ENCODE results near the gene AGPAT1. TPM values are rescaled to one million over a fixed set of nuclear protein-coding genes. Genes with fewer than 3 reads are reported as not detected.

AGPAT1 gene
- total RNA-seq, 4 donors from 2014 or later: 32.0 to 58.7 (median 42.0) TPM

DNA sequence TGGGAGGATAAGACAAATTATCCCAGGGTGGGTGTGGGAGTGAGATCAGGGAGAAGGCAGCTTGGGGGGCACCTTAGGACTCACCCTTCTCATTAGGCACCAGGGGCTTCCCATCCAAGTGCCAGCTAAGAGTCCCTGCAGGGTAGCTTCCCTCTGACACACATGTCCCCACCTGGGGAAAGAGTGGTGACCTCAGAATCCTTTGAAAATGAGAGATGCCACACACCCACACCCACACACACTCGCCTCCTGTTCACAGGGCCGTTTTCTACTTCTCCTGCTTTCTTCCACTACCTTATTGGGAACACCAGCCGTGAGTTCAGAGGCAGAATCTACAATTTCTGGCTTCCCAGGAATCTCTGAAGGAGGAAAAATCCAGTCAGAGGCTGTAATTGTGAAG is 7.1 kb upstream of the AGPAT1 start:
- DNase-seq (no peak), ATAC-seq (no peak)
- peak overlapping the region; percentile 62 to 99 (median 83) for H3K27ac ChIP-seq
- H3K9me3 ChIP-seq: no peaks in the 10 kb centered on the region
- no peak for TF ChIP-seq POLR2A (IDR thresholded peaks at IDR 0.05)
- no peak for TF ChIP-seq CTCF (IDR thresholded peaks at IDR 0.05 in 4 of 5, conservative IDR thresholded peaks at IDR 0.05 in 1 of 5)
- H3K27me3 ChIP-seq: no peaks in the 10 kb centered on the region
- in situ Hi-C loops (cut with MboI; ENCODE audit: low sequenced_read_pairs in 4 of 4) (loop anchor here in 3 of 4 donors (25.0 kb wide), 6 partner anchors 221 to 1571 kb away; partner anchors contain the start of genes BRD2 (in 3 of the 3), HLA-DMA (in 3 of the 3), APOM (in 2 of the 3) and BAG6 (in 2 of the 3)), intact Hi-C loops (cut with DNase I; ENCODE audit: low total_unique reads) (no loop called here)
- no peak overlapping the region for H3K4me3 ChIP-seq
- H3K4me1 ChIP-seq: peaks cover 31 to 51% of the 10 kb centered on the region in 2 donors
- peaks cover 0 to 24% of the 10 kb centered on the region in 2 donors for H3K36me3 ChIP-seq

GRCh38 chr6:32182555-32182981 is 6.7 kb upstream of the AGPAT1 start:
- H3K36me3 ChIP-seq: peaks cover 0 to 24% of the 10 kb centered on the region in 2 donors
- H3K27ac ChIP-seq: peak overlapping the region; percentile 62 to 99 (median 83)
- H3K4me3 ChIP-seq: no peak overlapping the region
- intact Hi-C loops (cut with DNase I; ENCODE audit: low total_unique reads) (no loop called here), in situ Hi-C loops (cut with MboI; ENCODE audit: low sequenced_read_pairs in 4 of 4) (loop anchor here in 3 of 4 donors (25.0 kb wide), 6 partner anchors 220 to 1570 kb away; partner anchors contain the start of genes BRD2 (in 3 of the 3), HLA-DMA (in 3 of the 3), APOM (in 2 of the 3) and BAG6 (in 2 of the 3))
- ATAC-seq (no peak), DNase-seq (no peak)
- H3K27me3 ChIP-seq: no peaks in the 10 kb centered on the region
- no peak for TF ChIP-seq CTCF (IDR thresholded peaks at IDR 0.05 in 4 of 5, conservative IDR thresholded peaks at IDR 0.05 in 1 of 5)
- TF ChIP-seq POLR2A (IDR thresholded peaks at IDR 0.05): no peak
- peaks cover 31 to 51% of the 10 kb centered on the region in 2 donors for H3K4me1 ChIP-seq
- no peaks in the 10 kb centered on the region for H3K9me3 ChIP-seq

GRCh38 chr6:32181915-32182529 is 6.1 kb upstream of the AGPAT1 start:
- Histone ChIP-seq H3K27me3 (no peaks in the 10 kb centered on the region), H3K27ac (peak overlapping the region; percentile 62 to 99 (median 83)), H3K9me3 (no peaks in the 10 kb centered on the region), H3K4me1 (peaks cover 32 to 54% of the 10 kb centered on the region in 2 donors), H3K4me3 (no peak overlapping the region), H3K36me3 (peaks cover 0 to 22% of the 10 kb centered on the region in 2 donors)
- in situ Hi-C loops (cut with MboI; ENCODE audit: low sequenced_read_pairs in 4 of 4): loop anchor here in 3 of 4 donors (25.0 kb wide), 6 partner anchors 220 to 1570 kb away; partner anchors contain the start of genes BRD2 (in 3 of the 3), HLA-DMA (in 3 of the 3), APOM (in 2 of the 3) and BAG6 (in 2 of the 3)
- DNase-seq: no peak
- intact Hi-C loops (cut with DNase I; ENCODE audit: low total_unique reads): no loop called here
- TF ChIP-seq CTCF (IDR thresholded peaks at IDR 0.05 in 4 of 5, conservative IDR thresholded peaks at IDR 0.05 in 1 of 5): no peak
- no peak for TF ChIP-seq POLR2A (IDR thresholded peaks at IDR 0.05)
- no peak for ATAC-seq

- H3K27me3 ChIP-seq: no peaks in the 10 kb centered on the region
- in situ Hi-C loops (cut with MboI; ENCODE audit: low sequenced_read_pairs in 4 of 4): loop anchor here in 3 of 4 donors (25.0 kb wide), 6 partner anchors 219 to 1569 kb away; partner anchors contain the start of genes BRD2 (in 3 of the 3), HLA-DMA (in 3 of the 3), APOM (in 2 of the 3) and BAG6 (in 2 of the 3)
- TF ChIP-seq CTCF (IDR thresholded peaks at IDR 0.05 in 4 of 5, conservative IDR thresholded peaks at IDR 0.05 in 1 of 5): no peak
- TF ChIP-seq POLR2A (IDR thresholded peaks at IDR 0.05): no peak
- no peak overlapping the region for H3K4me3 ChIP-seq
- intact Hi-C loops (cut with DNase I; ENCODE audit: low total_unique reads): no loop called here
- peaks cover 0 to 19% of the 10 kb centered on the region in 2 donors for H3K36me3 ChIP-seq
- H3K9me3 ChIP-seq: no peaks in the 10 kb centered on the region
- no peak for ATAC-seq
- no peak for DNase-seq
- H3K27ac ChIP-seq: peak overlapping the region in 3 of 4 donors; percentile 4 to 84 (median 62)
- H3K4me1 ChIP-seq: peaks cover 37 to 54% of the 10 kb centered on the region in 2 donors
These were observed 5.3 kb upstream of the AGPAT1 start for GRCh38 chr6:32181148-32181702.
